ENCODE measurements around the gene ERMN.
"Not testable (repeated sequence)": the region's sequence is repeated elsewhere in the genome, so short reads cannot be mapped to it uniquely, and the experiment has no call there.

Gene ERMN, protein sequence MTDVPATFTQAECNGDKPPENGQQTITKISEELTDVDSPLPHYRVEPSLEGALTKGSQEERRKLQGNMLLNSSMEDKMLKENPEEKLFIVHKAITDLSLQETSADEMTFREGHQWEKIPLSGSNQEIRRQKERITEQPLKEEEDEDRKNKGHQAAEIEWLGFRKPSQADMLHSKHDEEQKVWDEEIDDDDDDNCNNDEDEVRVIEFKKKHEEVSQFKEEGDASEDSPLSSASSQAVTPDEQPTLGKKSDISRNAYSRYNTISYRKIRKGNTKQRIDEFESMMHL

DNA sequence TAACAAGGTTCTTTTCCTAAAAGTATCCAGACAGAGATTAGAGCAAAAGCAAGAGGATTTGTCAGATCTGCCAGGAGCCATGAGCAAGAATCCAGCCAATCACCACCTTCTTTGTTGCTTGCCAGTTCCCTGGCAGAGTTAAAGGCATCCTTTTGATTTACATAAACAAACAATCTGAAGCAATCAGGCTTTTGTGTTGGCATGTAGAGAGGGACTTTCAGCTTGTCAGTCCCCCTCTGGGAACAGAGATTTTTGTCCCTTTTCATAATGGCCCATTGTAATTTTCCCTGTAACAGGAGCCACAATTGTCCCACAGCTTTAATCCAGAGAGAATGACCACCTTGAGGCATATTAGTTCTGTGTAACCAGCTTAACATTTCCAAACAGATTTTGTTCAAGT is at the start of gene ERMN:
ERMN (minus strand) TSS at position 39 of the 400 bp plus-strand sequence. CDS start 182 bp downstream, outside the sequence.
- Histone ChIP-seq H3K9ac (ENCODE audit: low read length) (no peak within 1 kb of the TSS), H3K27me3 (ENCODE audit: control insufficient read depth, insufficient read depth, low read length) (no peaks in the 10 kb centered on the region), H3K27ac (ENCODE audit: low read depth, low read length) (no peak within 1 kb of the TSS), H3K36me3 (ENCODE audit: control insufficient read depth, insufficient read depth, low read length) (no peaks in the 10 kb centered on the region), H3K4me3 (ENCODE audit: low read length) (no peak within 1 kb of the TSS), H3K4me1 (ENCODE audit: control insufficient read depth, insufficient read depth, low read length) (no peaks in the 10 kb centered on the region)

DNA sequence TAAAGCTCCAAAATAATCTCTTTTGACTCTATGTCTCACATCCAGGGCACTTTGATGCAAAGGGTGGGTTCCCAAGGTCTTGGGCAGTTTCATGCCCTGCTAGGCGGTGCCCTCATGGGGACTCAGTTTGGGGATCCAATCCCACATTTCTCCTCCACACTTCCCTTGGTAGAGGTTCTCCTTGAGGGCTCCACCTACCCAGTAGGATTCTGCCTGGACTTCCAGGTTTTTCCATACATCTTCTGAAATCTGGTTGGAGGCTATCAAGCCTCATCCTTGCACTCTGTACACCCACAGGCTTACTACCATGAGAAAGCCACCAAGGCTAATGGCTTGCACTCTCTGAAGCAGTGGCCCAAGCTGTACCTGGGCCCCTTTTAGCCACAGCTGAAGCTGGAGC is 49.8 kb upstream of the ERMN start:
- no peak overlapping the region for H3K27ac ChIP-seq (ENCODE audit: low read depth, low read length)
- no peak overlapping the region for H3K4me3 ChIP-seq (ENCODE audit: low read length)
- H3K36me3 ChIP-seq (ENCODE audit: control insufficient read depth, insufficient read depth, low read length): no peaks in the 10 kb centered on the region
- no peaks in the 10 kb centered on the region for H3K4me1 ChIP-seq (ENCODE audit: control insufficient read depth, insufficient read depth, low read length)
- H3K9ac ChIP-seq (ENCODE audit: low read length): no peak overlapping the region
- no peaks in the 10 kb centered on the region for H3K27me3 ChIP-seq (ENCODE audit: control insufficient read depth, insufficient read depth, low read length)

DNA sequence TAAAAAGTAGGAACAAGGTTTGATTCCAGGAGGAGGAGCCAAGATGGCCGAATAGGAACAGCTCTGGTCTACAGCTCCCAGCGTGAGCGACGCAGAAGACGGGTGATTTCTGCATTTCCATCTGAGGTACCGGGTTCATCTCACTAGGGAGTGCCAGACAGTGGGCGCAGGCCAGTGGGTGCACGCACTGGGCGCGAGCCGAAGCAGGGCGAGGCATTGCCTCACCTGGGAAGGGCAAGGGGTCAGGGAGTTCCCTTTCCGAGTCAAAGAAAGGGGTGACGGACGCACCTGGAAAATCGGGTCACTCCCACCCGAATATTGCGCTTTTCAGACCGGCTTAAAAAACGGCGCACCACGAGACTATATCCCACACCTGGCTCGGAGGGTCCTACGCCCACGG is 42.9 kb upstream of the ERMN start:
- not testable (repeated sequence) for H3K27me3 ChIP-seq (ENCODE audit: control insufficient read depth, insufficient read depth, low read length); H3K4me3 ChIP-seq (ENCODE audit: low read length); H3K4me1 ChIP-seq (ENCODE audit: control insufficient read depth, insufficient read depth, low read length); H3K9ac ChIP-seq (ENCODE audit: low read length); H3K36me3 ChIP-seq (ENCODE audit: control insufficient read depth, insufficient read depth, low read length); H3K27ac ChIP-seq (ENCODE audit: low read depth, low read length)

DNA sequence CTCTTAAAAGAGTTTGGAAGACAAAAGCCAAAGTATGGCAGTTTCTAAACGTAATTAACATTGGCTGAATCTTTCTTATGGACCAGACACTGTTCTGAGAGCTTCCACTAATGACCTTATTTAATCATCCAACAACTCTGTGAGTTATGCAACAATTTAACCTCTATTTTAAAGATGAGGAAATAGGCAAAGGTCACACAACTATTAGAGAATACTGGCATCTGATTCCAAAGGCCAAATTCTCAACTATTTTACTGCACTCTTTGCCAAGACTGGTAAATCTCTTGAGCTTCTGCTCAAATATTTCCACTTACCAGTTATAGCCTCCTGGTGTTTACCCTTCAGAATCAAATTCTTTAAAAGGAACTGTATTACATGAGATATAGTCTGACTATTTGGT is 42.1 kb upstream of the ERMN start:
- no peaks in the 10 kb centered on the region for H3K27me3 ChIP-seq (ENCODE audit: control insufficient read depth, insufficient read depth, low read length)
- no peaks in the 10 kb centered on the region for H3K4me1 ChIP-seq (ENCODE audit: control insufficient read depth, insufficient read depth, low read length)
- H3K36me3 ChIP-seq (ENCODE audit: control insufficient read depth, insufficient read depth, low read length): no peaks in the 10 kb centered on the region
- no peak overlapping the region for H3K4me3 ChIP-seq (ENCODE audit: low read length)
- no peak overlapping the region for H3K27ac ChIP-seq (ENCODE audit: low read depth, low read length)
- H3K9ac ChIP-seq (ENCODE audit: low read length): no peak overlapping the region

DNA sequence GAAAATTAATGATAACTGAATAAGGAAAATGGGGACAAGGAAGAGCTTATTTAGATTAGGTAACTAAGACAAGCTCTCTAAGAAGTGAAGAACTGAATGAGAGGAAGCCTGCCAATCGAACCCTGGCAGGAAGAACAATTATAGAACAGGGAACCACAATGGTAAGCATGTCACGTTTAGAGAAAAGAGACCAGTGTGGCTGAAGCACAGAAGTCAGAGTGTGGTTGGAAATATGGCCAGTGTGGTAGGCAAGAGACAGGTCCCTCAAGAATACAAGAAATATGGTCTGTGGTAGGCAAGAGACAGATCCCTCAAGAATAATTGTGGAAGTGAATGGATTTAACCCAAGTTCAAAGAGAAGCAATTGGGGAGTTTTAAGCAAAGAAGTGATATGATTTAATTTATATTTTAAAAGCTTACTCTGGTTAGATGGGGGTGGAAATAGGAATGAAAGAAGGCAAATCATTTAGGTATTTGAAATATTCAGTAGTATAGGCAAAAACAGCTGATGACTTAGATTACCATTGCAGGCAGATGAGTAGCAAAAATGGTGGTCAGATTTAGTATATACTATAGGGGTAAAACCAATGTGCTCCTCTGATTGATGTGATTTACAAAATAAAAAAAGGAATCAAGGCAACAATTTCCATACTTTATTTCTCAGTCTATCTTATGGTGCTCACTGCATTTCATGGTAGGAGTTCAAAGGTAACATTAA is 38.8 kb upstream of the ERMN start:
- H3K9ac ChIP-seq (ENCODE audit: low read length): no peak overlapping the region
- H3K27me3 ChIP-seq (ENCODE audit: control insufficient read depth, insufficient read depth, low read length): no peaks in the 10 kb centered on the region
- no peak overlapping the region for H3K4me3 ChIP-seq (ENCODE audit: low read length)
- no peaks in the 10 kb centered on the region for H3K4me1 ChIP-seq (ENCODE audit: control insufficient read depth, insufficient read depth, low read length)
- H3K27ac ChIP-seq (ENCODE audit: low read depth, low read length): no peak overlapping the region
- no peaks in the 10 kb centered on the region for H3K36me3 ChIP-seq (ENCODE audit: control insufficient read depth, insufficient read depth, low read length)

DNA sequence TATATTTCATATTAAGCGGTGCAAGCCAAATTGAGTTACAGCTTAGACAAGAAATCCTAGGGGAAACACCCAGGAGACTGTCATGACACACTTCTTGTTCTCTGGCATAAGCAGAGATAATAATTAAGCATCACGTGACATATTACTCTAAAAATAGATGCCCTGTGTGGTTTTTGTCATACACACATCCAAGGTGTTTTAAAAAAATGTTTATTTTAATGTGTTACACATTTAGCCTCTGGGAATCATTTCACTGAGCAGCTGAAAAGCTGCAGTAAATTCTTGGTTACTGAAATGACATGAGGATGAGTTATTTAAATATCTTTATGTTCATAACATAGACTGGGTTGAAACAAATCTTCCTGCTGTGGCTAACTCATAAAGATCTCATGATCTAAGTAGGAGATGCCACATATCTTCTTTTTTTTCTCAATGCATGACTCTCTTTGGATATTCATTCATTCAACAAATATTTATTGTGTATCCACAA is 38.0 kb upstream of the ERMN start:
- Histone ChIP-seq H3K9ac (ENCODE audit: low read length) (no peak overlapping the region), H3K27me3 (ENCODE audit: control insufficient read depth, insufficient read depth, low read length) (no peaks in the 10 kb centered on the region)

DNA sequence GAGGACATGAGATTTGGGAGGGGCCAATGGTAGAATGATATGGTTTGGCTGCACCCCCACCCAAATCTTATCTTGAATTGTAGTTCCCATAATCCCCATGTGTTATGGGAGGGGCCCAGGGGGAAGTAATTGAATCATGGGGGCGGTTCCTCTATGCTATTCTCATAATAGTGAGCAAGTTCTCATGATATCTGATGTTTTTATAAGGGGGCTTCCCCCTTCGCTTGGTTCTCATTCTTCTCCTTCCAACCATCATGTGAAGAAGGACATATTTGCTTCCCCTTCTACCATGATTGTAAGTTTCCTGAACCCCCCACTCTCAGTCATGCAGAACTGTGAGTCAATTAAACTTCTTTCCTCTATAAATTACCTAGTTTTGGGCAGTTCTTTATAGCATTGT is 37.0 kb upstream of the ERMN start:
- Histone ChIP-seq H3K4me3 (ENCODE audit: low read length) (no peak overlapping the region), H3K9ac (ENCODE audit: low read length) (no peak overlapping the region)

More for the DNA sequence above, 38.0 kb upstream of the ERMN start:
- Histone ChIP-seq H3K4me1 (ENCODE audit: control insufficient read depth, insufficient read depth, low read length) (no peaks in the 10 kb centered on the region), H3K27ac (ENCODE audit: low read depth, low read length) (no peak overlapping the region), H3K36me3 (ENCODE audit: control insufficient read depth, insufficient read depth, low read length) (no peaks in the 10 kb centered on the region), H3K4me3 (ENCODE audit: low read length) (no peak overlapping the region)

DNA sequence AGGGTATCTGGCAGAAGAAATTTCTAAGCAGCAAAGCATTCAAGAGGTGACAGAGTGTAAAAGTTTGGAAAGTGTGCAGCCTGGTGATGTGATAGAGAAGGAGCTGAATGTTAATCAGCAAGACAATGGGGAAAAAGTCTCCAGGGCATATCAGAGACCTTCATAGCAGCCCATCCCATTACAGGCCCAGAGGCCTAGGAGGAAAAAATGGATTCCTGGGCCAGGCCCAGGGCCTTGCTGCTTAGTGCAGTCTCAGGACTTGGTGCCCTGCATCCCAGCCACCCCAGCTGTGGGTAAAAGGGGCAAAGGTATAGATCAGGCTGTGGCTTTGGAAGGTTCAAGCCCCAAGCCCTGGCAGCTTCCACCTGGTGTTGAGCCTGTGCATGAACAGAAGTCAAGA is 35.9 kb upstream of the ERMN start:
- no peaks in the 10 kb centered on the region for H3K36me3 ChIP-seq (ENCODE audit: control insufficient read depth, insufficient read depth, low read length)
- H3K9ac ChIP-seq (ENCODE audit: low read length): no peak overlapping the region
- no peaks in the 10 kb centered on the region for H3K4me1 ChIP-seq (ENCODE audit: control insufficient read depth, insufficient read depth, low read length)
- H3K27ac ChIP-seq (ENCODE audit: low read depth, low read length): no peak overlapping the region
- no peak overlapping the region for H3K4me3 ChIP-seq (ENCODE audit: low read length)
- no peaks in the 10 kb centered on the region for H3K27me3 ChIP-seq (ENCODE audit: control insufficient read depth, insufficient read depth, low read length)

More for the DNA sequence above, 37.0 kb upstream of the ERMN start:
- no peaks in the 10 kb centered on the region for H3K4me1 ChIP-seq (ENCODE audit: control insufficient read depth, insufficient read depth, low read length)
- no peaks in the 10 kb centered on the region for H3K27me3 ChIP-seq (ENCODE audit: control insufficient read depth, insufficient read depth, low read length)
- H3K27ac ChIP-seq (ENCODE audit: low read depth, low read length): no peak overlapping the region
- H3K36me3 ChIP-seq (ENCODE audit: control insufficient read depth, insufficient read depth, low read length): no peaks in the 10 kb centered on the region

DNA sequence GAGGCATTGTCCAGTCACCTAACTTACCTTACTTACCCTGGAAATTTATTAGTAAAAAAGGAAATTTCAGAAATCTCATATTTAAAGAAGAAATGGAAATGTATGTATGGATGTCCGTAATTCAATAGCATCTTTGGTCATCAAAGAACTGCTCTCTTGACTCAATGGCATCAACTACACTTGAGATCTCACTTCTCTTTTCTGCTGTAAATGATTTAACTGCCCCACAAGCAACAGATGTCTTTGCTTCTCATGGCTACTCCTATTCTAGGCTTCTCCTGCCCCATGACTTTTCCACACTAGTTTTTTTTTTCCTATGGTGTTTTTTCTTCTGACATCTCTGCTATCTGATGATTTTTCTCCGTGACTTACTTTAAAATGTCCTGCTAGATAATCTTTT is 34.0 kb upstream of the ERMN start:
- Histone ChIP-seq H3K27me3 (ENCODE audit: control insufficient read depth, insufficient read depth, low read length) (no peaks in the 10 kb centered on the region), H3K9ac (ENCODE audit: low read length) (no peak overlapping the region), H3K4me1 (ENCODE audit: control insufficient read depth, insufficient read depth, low read length) (no peaks in the 10 kb centered on the region), H3K27ac (ENCODE audit: low read depth, low read length) (no peak overlapping the region), H3K4me3 (ENCODE audit: low read length) (no peak overlapping the region), H3K36me3 (ENCODE audit: control insufficient read depth, insufficient read depth, low read length) (no peaks in the 10 kb centered on the region)

DNA sequence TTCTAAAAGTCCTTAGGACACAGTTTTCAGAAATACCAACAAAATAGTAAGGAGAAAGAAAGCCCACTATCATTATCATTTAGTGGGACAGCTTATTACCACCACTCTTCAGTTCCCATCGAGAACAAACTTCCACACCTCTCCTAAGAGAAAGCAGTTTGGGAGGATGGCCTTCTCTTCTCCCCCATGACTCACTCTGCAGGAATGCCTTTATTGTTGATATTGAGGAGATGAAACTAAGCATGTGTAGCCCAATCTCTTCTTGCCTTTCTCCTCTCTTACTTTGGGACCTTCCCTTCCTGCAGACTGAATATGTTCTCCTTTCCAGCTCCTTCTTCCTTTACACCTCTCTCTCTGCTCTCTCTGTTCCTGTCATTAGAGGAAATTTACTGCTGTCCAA is 30.0 kb upstream of the ERMN start:
- no peak overlapping the region for H3K9ac ChIP-seq (ENCODE audit: low read length)

DNA sequence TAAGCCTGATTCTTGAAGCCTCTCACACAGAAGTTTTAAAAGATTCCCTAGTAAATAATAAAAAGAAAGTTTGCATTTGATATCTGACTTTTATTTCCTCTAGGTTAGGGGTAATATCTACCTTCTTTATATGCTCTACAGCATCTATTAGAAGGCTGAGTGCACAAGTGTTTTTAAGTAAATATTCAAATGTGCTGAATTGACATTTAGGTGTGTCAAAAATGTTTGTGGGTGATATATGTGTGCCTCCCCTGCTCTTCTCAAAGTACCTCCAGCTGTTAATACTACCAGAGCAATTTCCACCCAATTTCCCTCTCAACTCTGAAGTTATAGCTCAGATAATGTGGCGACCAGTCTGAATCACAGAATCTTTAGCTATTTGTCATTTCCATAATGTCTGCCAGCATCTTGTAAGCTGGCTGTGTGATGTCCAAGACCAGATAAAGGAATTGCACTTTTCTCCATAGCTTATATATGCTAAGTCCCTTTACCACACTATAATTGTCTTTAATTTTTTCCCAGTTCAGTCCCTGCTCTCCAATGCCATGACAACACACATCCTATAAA is 24.4 kb upstream of the ERMN start:
- Histone ChIP-seq H3K27me3 (ENCODE audit: control insufficient read depth, insufficient read depth, low read length) (no peaks in the 10 kb centered on the region), H3K4me1 (ENCODE audit: control insufficient read depth, insufficient read depth, low read length) (no peaks in the 10 kb centered on the region), H3K36me3 (ENCODE audit: control insufficient read depth, insufficient read depth, low read length) (no peaks in the 10 kb centered on the region), H3K27ac (ENCODE audit: low read depth, low read length) (no peak overlapping the region), H3K9ac (ENCODE audit: low read length) (no peak overlapping the region), H3K4me3 (ENCODE audit: low read length) (no peak overlapping the region)

More for the DNA sequence above, 30.0 kb upstream of the ERMN start:
- Histone ChIP-seq H3K4me1 (ENCODE audit: control insufficient read depth, insufficient read depth, low read length) (no peaks in the 10 kb centered on the region), H3K4me3 (ENCODE audit: low read length) (no peak overlapping the region), H3K27ac (ENCODE audit: low read depth, low read length) (no peak overlapping the region), H3K27me3 (ENCODE audit: control insufficient read depth, insufficient read depth, low read length) (no peaks in the 10 kb centered on the region), H3K36me3 (ENCODE audit: control insufficient read depth, insufficient read depth, low read length) (no peaks in the 10 kb centered on the region)

DNA sequence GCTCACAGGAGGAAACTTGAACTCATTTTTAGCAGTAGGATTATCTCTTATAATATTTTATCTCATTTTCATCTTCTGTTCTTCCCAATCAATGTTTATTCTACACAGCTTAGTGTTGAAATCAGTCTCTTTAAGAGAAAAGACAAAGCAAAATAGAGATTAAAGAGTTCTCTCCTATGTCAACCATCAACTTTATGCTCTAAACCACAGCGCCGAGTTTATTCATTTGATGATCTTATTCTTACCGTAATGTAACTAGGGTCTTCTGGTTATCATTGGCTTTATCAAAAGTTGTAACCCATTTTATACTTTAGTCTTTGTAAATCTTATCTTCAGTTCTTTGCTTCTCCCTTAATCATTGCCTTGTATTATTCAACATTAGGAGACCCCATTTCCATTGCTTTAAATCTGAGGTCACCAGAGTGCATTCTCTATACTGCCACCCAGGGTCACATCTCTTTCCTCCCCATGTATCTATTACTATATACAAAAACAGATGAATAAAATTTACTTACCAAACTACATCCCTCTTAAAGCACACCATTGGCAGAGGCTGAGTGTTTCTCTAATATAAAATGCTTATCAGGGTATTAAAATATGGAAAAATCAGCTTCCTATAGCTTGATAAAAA is 22.8 kb upstream of the ERMN start:
- H3K4me3 ChIP-seq (ENCODE audit: low read length): no peak overlapping the region
- H3K4me1 ChIP-seq (ENCODE audit: control insufficient read depth, insufficient read depth, low read length): no peaks in the 10 kb centered on the region

More for the DNA sequence above, 22.8 kb upstream of the ERMN start:
- H3K36me3 ChIP-seq (ENCODE audit: control insufficient read depth, insufficient read depth, low read length): no peaks in the 10 kb centered on the region
- H3K9ac ChIP-seq (ENCODE audit: low read length): no peak overlapping the region
- H3K27ac ChIP-seq (ENCODE audit: low read depth, low read length): no peak overlapping the region
- no peaks in the 10 kb centered on the region for H3K27me3 ChIP-seq (ENCODE audit: control insufficient read depth, insufficient read depth, low read length)

Measured in rectal smooth muscle tissue (tissue), 1 donor.